Left lung (tissue), 10 donors: ENCODE results near the gene GSG1L. TPM values are rescaled to one million over a fixed set of nuclear protein-coding genes. Genes with fewer than 3 reads are reported as not detected.

Experiments
- ATAC-seq: fragments of 200-7000 bp; cut with Tn5 transposase; one replicate; pipeline ENCODE4 v1.9.1; 2020; ENCODE audit warnings: moderate library complexity
- DNase-seq, 4 donors: peaks; one replicate each; pipeline ENCODE4 v3.0.0-alpha.2; 2013 to 2020
- H3K27ac ChIP-seq, 2 donors: fragments of 200-600 bp; sonication (generic) in 1 of 2; one replicate each; pipeline versions ENCODE4 v1.5.0 to v1.8.0; 2020 to 2021
- H3K27me3 ChIP-seq, 2 donors: fragments of 200-600 bp; sonication (generic) in 1 of 2; one replicate each; pipeline versions ENCODE4 v1.5.0 to v1.8.0; 2020 to 2021
- H3K36me3 ChIP-seq, 2 donors: fragments of 200-600 bp; sonication (generic) in 1 of 2; one replicate each; pipeline versions ENCODE4 v1.5.0 to v1.8.0; 2020 to 2021
- H3K4me1 ChIP-seq, 2 donors: fragments of 200-600 bp; one replicate each; pipeline ENCODE4 v1.8.0; 2021
- H3K4me3 ChIP-seq, 2 donors: fragments of 200-600 bp; sonication (generic) in 1 of 2; one replicate each; pipeline versions ENCODE4 v1.5.0 to v1.8.0; 2020 to 2021; ENCODE audit warnings: mild to moderate bottlenecking in 1 of 2
- H3K9me3 ChIP-seq, 2 donors: fragments of 200-600 bp; sonication (generic) in 1 of 2; one replicate each; pipeline versions ENCODE4 v1.5.0 to v1.8.0; 2020 to 2021
- CTCF ChIP-seq, 2 donors: fragments of 200-600 bp; sonication (generic) in 1 of 2; IDR thresholded peaks; one replicate each; pipeline versions ENCODE4 v1.5.0 to v1.8.0; 2021; ENCODE audit warnings: antibody characterized with exemption in 2 of 2
- intact Hi-C, 2 donors: fragments of 100-400 bp; cut with DNase I; formaldehyde crosslinking; loops; one replicate each; pipeline versions ENCODE4 v1.11.2 to v1.14.2; 2022
- polyA plus RNA-seq, 6 donors: library from polyadenylated mRNA; unstranded; fragments of 120-200 nt; gene quantifications; one replicate each; pipeline ENCODE4 v1.2.1, GENCODE V29; 2013; ENCODE audit not compliant: insufficient read length in 6 of 6
- total RNA-seq, 2 donors: library from RNA; stranded (reverse); fragmentation: NEBNext Ultra II Directional; extraction: Animal tissue kit (Norgen Biotek cat#: 25700); gene quantifications; one replicate each; pipeline ENCODE4 v1.2.1, GENCODE V29; 2021
- donor health status: DM: no; HTN: yes; CAD: no.
- donor health status: DM: no; HTN: no; CAD: no.

GSG1L gene
- total and polyA plus RNA-seq, 8 donors: 0.20 to 1.2 (median 0.65) TPM; not detected in 1

GRCh38 chr16:27838536-27839175 lies 224.9 kb downstream of the GSG1L start:
- H3K9me3 ChIP-seq: no peaks in the 10 kb centered on the region
- DNase-seq: no peak
- no peaks in the 10 kb centered on the region for H3K4me1 ChIP-seq
- peaks cover 0 to 14% of the 10 kb centered on the region in 2 donors for H3K27me3 ChIP-seq
- intact Hi-C loops: no loop called here
- TF ChIP-seq CTCF (IDR thresholded peaks at IDR 0.05): no peak
- ATAC-seq: no peak
- H3K27ac ChIP-seq: no peak overlapping the region
- H3K36me3 ChIP-seq: no peaks in the 10 kb centered on the region
- H3K4me3 ChIP-seq: no peak overlapping the region

- intact Hi-C loops: no loop called here
- no peak overlapping the region for H3K27ac ChIP-seq
- H3K4me1 ChIP-seq: no peaks in the 10 kb centered on the region
- peaks cover 0 to 17% of the 10 kb centered on the region in 2 donors for H3K9me3 ChIP-seq
- DNase-seq (no peak), ATAC-seq (no peak)
- no peaks in the 10 kb centered on the region for H3K27me3 ChIP-seq
- no peaks in the 10 kb centered on the region for H3K36me3 ChIP-seq
- no peak overlapping the region for H3K4me3 ChIP-seq
- no peak for TF ChIP-seq CTCF (IDR thresholded peaks at IDR 0.05)
These were observed 233.5 kb downstream of the GSG1L start for GRCh38 chr16:27829975-27830374.

GRCh38 chr16:27828671-27829070 lies 234.8 kb downstream of the GSG1L start:
- DNase-seq (no peak), ATAC-seq (no peak)
- no peak overlapping the region for H3K27ac ChIP-seq
- H3K9me3 ChIP-seq: peaks cover 0 to 17% of the 10 kb centered on the region in 2 donors
- no peaks in the 10 kb centered on the region for H3K36me3 ChIP-seq
- no peak for TF ChIP-seq CTCF (IDR thresholded peaks at IDR 0.05)
- H3K27me3 ChIP-seq: no peaks in the 10 kb centered on the region
- H3K4me1 ChIP-seq: no peaks in the 10 kb centered on the region
- no peak overlapping the region for H3K4me3 ChIP-seq
- intact Hi-C loops: no loop called here

GRCh38 chr16:27827765-27828164 lies 235.7 kb downstream of the GSG1L start:
- H3K36me3 ChIP-seq: no peaks in the 10 kb centered on the region
- intact Hi-C loops: no loop called here
- peaks cover 0 to 13% of the 10 kb centered on the region in 2 donors for H3K9me3 ChIP-seq
- DNase-seq (no peak), ATAC-seq (no peak)
- H3K4me3 ChIP-seq: no peak overlapping the region
- H3K27me3 ChIP-seq: peaks cover 0 to 9% of the 10 kb centered on the region in 2 donors
- no peak for TF ChIP-seq CTCF (IDR thresholded peaks at IDR 0.05)
- no peak overlapping the region for H3K27ac ChIP-seq
- H3K4me1 ChIP-seq: no peaks in the 10 kb centered on the region

- H3K27ac ChIP-seq: no peak overlapping the region
- H3K4me3 ChIP-seq: no peak overlapping the region
- peaks cover 0 to 15% of the 10 kb centered on the region in 2 donors for H3K27me3 ChIP-seq
- H3K4me1 ChIP-seq: no peaks in the 10 kb centered on the region
- intact Hi-C loops: no loop called here
- peaks cover 0 to 13% of the 10 kb centered on the region in 2 donors for H3K9me3 ChIP-seq
- no peaks in the 10 kb centered on the region for H3K36me3 ChIP-seq
- TF ChIP-seq CTCF (IDR thresholded peaks at IDR 0.05): no peak
- ATAC-seq (no peak), DNase-seq (no peak)
These were observed 236.6 kb downstream of the GSG1L start for GRCh38 chr16:27826893-27827289.
